RWPE2 (cell line): Measurements from ENCODE around the gene MYL4.
"Not testable (repeated sequence)": the region's sequence is repeated elsewhere in the genome, so short reads cannot be mapped to it uniquely, and the experiment has no call there.

Experiments
- ATAC-seq: fragments of 200-7000 bp; cut with Tn5 transposase; 3 replicates; pipeline ENCODE4 v1.9.1; 2021; ENCODE audit warnings: low read depth
- DNase-seq: peaks from one replicate; pipeline ENCODE4 v3.0.0-alpha.2; 2020; ENCODE audit warnings: low spot score
- H3K27ac ChIP-seq: fragments of 450-650 bp; 2 replicates; pipeline ENCODE4 v1.5.1; 2017; ENCODE audit warnings: mild to moderate bottlenecking; ENCODE audit not compliant: poor library complexity, severe bottlenecking
- H3K27me3 ChIP-seq: fragments of 250-450 bp; sonication (Bioruptor Pico); 2 replicates; pipeline ENCODE4 v1.5.1; 2021; ENCODE audit warnings: mild to moderate bottlenecking, moderate library complexity; ENCODE audit not compliant: insufficient read depth, poor library complexity, severe bottlenecking
- H3K36me3 ChIP-seq: fragments of 250-450 bp; sonication (Bioruptor Pico); 2 replicates; pipeline ENCODE4 v1.5.1; 2020; ENCODE audit warnings: low read depth, mild to moderate bottlenecking, moderate library complexity
- H3K4me1 ChIP-seq: fragments of 250-450 bp; sonication (Bioruptor Pico); 2 replicates; pipeline ENCODE4 v1.5.1; 2021; ENCODE audit warnings: mild to moderate bottlenecking, moderate library complexity; ENCODE audit not compliant: insufficient read depth, poor library complexity, severe bottlenecking
- H3K4me3 ChIP-seq: fragments of 250-450 bp; sonication (Bioruptor Pico); 2 replicates; pipeline ENCODE4 v1.5.1; 2021; ENCODE audit warnings: mild to moderate bottlenecking, moderate library complexity; ENCODE audit not compliant: severe bottlenecking
- H3K9me3 ChIP-seq: fragments of 250-450 bp; sonication (Bioruptor Pico); 2 replicates; pipeline ENCODE4 v1.5.1; 2021; ENCODE audit warnings: mild to moderate bottlenecking, moderate library complexity; ENCODE audit not compliant: severe bottlenecking
- CTCF ChIP-seq: fragments of 450-650 bp; IDR thresholded peaks from one replicate; pipeline ENCODE4 v1.5.1; 2017; ENCODE audit warnings: mild to moderate bottlenecking, moderate library complexity; ENCODE audit not compliant: poor library complexity, severe bottlenecking

The MYL4 gene

DNA sequence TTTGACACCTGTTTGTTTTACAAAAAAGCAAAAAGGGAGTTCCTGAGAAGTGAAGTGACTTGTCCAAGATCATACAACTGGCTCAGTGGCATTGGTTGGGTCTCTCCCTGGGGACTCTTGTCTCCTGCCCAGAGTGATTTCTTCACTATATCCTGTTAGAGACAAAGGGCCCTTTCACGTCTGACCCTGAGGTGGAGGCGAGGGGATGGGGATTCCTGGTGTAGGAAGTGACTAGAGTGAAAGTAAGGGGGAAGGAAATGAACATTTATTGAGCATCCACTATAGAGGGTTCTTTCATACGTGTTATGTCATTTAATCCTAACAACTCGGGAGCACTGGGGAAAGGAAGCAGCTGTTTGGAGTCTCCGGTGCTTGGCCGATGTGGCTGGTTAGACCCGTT, 53.4 kb downstream of the MYL4 start:
- no peak for DNase-seq
- H3K36me3 ChIP-seq, result no peaks in the 10 kb centered on the region
- no peaks in the 10 kb centered on the region for H3K9me3 ChIP-seq
- no peaks in the 10 kb centered on the region for H3K27me3 ChIP-seq
- peaks cover 12% of the 10 kb centered on the region for H3K4me1 ChIP-seq
- H3K27ac ChIP-seq, result no peak overlapping the region
- no peak for TF ChIP-seq CTCF
- ATAC-seq, result no peak
- H3K4me3 ChIP-seq, result no peak overlapping the region

DNA sequence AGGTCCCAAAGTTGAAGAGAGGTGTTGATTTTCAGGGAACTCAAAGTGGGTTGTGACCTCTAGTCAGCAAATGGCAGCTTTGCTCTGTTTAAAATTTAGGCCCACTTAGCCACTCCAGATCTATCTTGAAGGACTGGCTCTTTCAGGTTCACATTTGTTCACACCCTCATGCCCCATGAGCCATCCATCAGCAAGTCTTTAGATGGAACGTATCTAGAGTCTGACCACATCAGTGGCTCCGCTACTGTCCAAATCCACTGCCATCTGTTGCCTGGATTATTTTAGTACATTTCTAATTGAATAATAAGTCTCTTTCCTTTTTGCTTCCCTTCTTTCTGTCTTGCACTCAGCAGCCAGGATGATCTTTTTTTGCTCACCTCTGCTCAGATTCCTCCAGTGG, 55.0 kb downstream of the MYL4 start:
- H3K36me3 ChIP-seq, result no peaks in the 10 kb centered on the region
- no peaks in the 10 kb centered on the region for H3K9me3 ChIP-seq
- H3K27ac ChIP-seq, result no peak overlapping the region
- no peaks in the 10 kb centered on the region for H3K27me3 ChIP-seq
- TF ChIP-seq CTCF, result no peak
- ATAC-seq (no peak), DNase-seq (no peak)
- peaks cover 10% of the 10 kb centered on the region for H3K4me1 ChIP-seq
- H3K4me3 ChIP-seq, result no peak overlapping the region

GRCh38 chr17:47265983-47266541, 56.9 kb downstream of the MYL4 start:
- no peak for TF ChIP-seq CTCF
- no peak for DNase-seq

GRCh38 chr17:47266782-47267181, 57.6 kb downstream of the MYL4 start:
- no peak for DNase-seq
- ATAC-seq, result no peak
- Histone ChIP-seq H3K4me1 (peaks cover 10% of the 10 kb centered on the region), H3K9me3 (no peaks in the 10 kb centered on the region), H3K27me3 (no peaks in the 10 kb centered on the region), H3K36me3 (no peaks in the 10 kb centered on the region), H3K4me3 (no peak overlapping the region), H3K27ac (peak overlapping the region; percentile 53)
- no peak for TF ChIP-seq CTCF

More at GRCh38 chr17:47265983-47266541, 56.9 kb downstream of the MYL4 start:
- H3K27me3 ChIP-seq, result no peaks in the 10 kb centered on the region
- no peak overlapping the region for H3K4me3 ChIP-seq
- ATAC-seq, result 0 out of 3 replicates have a peak, but pooled peaks have one; percentile 16
- peaks cover 10% of the 10 kb centered on the region for H3K4me1 ChIP-seq
- no peaks in the 10 kb centered on the region for H3K36me3 ChIP-seq
- H3K9me3 ChIP-seq, result no peaks in the 10 kb centered on the region
- H3K27ac ChIP-seq, result peak overlapping the region; percentile 53

- ATAC-seq, result peak; percentile 96
- peak overlapping the region; percentile 53 for H3K27ac ChIP-seq
- peaks cover 10% of the 10 kb centered on the region for H3K4me1 ChIP-seq
These were observed 58.2 kb downstream of the MYL4 start for GRCh38 chr17:47267354-47267828.

DNA sequence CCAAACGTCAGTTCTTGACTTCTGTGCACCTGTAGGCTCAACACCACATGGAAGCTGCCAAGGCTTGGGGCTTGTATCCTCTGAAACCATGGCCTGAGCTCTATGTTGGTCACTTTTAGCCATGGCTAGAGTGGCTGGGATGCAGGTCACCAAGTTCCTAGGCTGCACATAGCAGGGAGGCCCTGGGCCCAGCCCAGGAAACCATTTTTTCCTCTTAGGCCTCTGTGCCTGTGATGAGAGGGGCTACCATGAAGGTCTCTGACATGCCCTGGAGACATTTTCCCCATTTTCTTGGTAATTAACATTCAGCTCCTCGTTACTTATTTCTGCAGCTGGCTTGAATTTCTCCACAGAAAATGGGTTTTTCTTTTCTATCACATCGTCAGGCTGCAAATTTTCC, 59.8 kb downstream of the MYL4 start:
- not testable (repeated sequence) for ATAC-seq, H3K27ac ChIP-seq

More at GRCh38 chr17:47267354-47267828, 58.2 kb downstream of the MYL4 start:
- TF ChIP-seq CTCF, result no peak
- Histone ChIP-seq H3K9me3 (no peaks in the 10 kb centered on the region), H3K27me3 (no peaks in the 10 kb centered on the region), H3K36me3 (no peaks in the 10 kb centered on the region), H3K4me3 (no peak overlapping the region)
- DNase-seq, result no peak

GRCh38 chr17:47269561-47270280, 60.6 kb downstream of the MYL4 start:
- not testable (repeated sequence) for ATAC-seq, H3K36me3 ChIP-seq, H3K27me3 ChIP-seq

More for the DNA sequence above, 59.8 kb downstream of the MYL4 start:
- H3K36me3 ChIP-seq, H3K9me3 ChIP-seq, H3K27me3 ChIP-seq, DNase-seq, H3K4me3 ChIP-seq, H3K4me1 ChIP-seq: not testable (repeated sequence)

More at GRCh38 chr17:47269561-47270280, 60.6 kb downstream of the MYL4 start:
- H3K4me3 ChIP-seq, DNase-seq, H3K27ac ChIP-seq, H3K9me3 ChIP-seq: not testable (repeated sequence)
- peaks cover 10% of the 10 kb centered on the region for H3K4me1 ChIP-seq
